ENCODE results near the gene SLC11A1. TPM values are rescaled to one million over a fixed set of nuclear protein-coding genes. Genes with fewer than 3 reads are reported as not detected.

SLC11A1 gene
- total and polyA plus RNA-seq, 2 experiments from 2014 or later: 0.31 TPM; not detected in 1

DNA sequence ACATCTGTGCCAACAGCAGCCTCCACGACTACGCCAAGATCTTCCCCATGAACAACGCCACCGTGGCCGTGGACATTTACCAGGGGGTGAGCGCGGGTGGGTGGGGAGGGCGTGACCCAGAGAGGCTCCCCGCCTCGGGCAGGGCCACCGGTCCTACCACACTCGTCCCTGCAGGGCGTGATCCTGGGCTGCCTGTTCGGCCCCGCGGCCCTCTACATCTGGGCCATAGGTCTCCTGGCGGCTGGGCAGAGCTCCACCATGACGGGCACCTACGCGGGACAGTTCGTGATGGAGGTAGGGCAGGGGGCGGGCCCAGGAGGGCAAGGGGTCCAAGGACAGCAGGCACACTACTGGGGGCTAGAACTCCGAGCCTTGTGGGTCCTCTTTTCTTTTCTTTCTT, 9.1 kb downstream of the SLC11A1 start (continued):
- TF ChIP-seq JUNB (IDR thresholded peaks at IDR 0.05; ENCODE audit: unreplicated experiment) (no peak), POLR2AphosphoS5 (IDR thresholded peaks at IDR 0.05; ENCODE audit: low read depth) (no peak), EZH2 (IDR thresholded peaks at IDR 0.05; ENCODE audit: low read depth, unreplicated experiment) (no peak), STAT1 (IDR thresholded peaks at IDR 0.05; ENCODE audit: unreplicated experiment) (no peak)
- TF ChIP-seq, protein P1, sequence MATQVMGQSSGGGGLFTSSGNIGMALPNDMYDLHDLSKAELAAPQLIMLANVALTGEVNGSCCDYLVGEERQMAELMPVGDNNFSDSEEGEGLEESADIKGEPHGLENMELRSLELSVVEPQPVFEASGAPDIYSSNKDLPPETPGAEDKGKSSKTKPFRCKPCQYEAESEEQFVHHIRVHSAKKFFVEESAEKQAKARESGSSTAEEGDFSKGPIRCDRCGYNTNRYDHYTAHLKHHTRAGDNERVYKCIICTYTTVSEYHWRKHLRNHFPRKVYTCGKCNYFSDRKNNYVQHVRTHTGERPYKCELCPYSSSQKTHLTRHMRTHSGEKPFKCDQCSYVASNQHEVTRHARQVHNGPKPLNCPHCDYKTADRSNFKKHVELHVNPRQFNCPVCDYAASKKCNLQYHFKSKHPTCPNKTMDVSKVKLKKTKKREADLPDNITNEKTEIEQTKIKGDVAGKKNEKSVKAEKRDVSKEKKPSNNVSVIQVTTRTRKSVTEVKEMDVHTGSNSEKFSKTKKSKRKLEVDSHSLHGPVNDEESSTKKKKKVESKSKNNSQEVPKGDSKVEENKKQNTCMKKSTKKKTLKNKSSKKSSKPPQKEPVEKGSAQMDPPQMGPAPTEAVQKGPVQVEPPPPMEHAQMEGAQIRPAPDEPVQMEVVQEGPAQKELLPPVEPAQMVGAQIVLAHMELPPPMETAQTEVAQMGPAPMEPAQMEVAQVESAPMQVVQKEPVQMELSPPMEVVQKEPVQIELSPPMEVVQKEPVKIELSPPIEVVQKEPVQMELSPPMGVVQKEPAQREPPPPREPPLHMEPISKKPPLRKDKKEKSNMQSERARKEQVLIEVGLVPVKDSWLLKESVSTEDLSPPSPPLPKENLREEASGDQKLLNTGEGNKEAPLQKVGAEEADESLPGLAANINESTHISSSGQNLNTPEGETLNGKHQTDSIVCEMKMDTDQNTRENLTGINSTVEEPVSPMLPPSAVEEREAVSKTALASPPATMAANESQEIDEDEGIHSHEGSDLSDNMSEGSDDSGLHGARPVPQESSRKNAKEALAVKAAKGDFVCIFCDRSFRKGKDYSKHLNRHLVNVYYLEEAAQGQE (IDR thresholded peaks at IDR 0.05; ENCODE audit: unreplicated experiment): no peak

DNA sequence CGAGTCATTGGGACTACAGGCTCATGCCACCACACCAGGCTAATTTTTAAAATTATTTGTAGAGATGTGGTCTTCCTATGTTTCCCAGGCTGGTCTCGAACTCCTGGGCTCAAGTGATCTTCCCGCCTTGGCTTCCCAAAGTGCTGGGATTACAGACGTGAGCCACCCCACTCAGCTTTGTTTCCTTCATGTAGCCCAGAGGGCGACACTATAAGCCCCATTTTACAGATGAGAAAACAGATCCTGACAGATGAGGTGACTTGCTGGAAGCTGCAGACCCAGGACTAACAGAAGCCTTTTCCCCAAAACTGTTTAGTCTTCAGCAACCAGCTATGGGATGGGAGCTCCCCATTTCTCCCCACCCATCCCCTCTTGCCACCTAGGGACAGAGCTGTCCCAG, 10.4 kb downstream of the SLC11A1 start:
- no peak for ATAC-seq
- Mint-ChIP-seq H3K9me3 (no peaks in the 10 kb centered on the region), H3K36me3 (ENCODE audit: low read depth) (no peaks in the 10 kb centered on the region), H3K27me3 (ENCODE audit: insufficient read depth, low read depth, poor library complexity) (peaks cover 44% of the 10 kb centered on the region), H3K4me3 (no peak overlapping the region), H3K4me1 (peaks cover 22% of the 10 kb centered on the region; the same call in 2 of the 3 replicates), H3K27ac (no peak overlapping the region)
- Histone ChIP-seq H2AFZ (no peak overlapping the region), H3K4me1 (ENCODE audit: insufficient read depth) (peaks cover 17% of the 10 kb centered on the region; the same call in 1 of the 2 replicates), H3F3A (replicated peaks; ENCODE audit: low read depth) (peaks cover 7% of the 10 kb centered on the region; the same call in 1 of the 2 replicates), H3K4me2 (no peak overlapping the region), H3K79me2 (replicated peaks; ENCODE audit: insufficient read depth) (no peaks in the 10 kb centered on the region), H4K20me1 (replicated peaks; ENCODE audit: insufficient read depth) (no peaks in the 10 kb centered on the region), H3K27me3 (ENCODE audit: insufficient read depth) (peaks cover 18% of the 10 kb centered on the region), H3K4me3 (no peak overlapping the region), H3K36me3 (ENCODE audit: insufficient read depth) (no peaks in the 10 kb centered on the region), H3K27ac (ENCODE audit: low read depth) (no peak overlapping the region), H3K9me2 (ENCODE audit: insufficient read depth) (no peaks in the 10 kb centered on the region)
- no peak for DNase-seq (ENCODE audit: low spot score)
- no peak for TF ChIP-seq EZH2phosphoT487 (IDR thresholded peaks at IDR 0.05; ENCODE audit: unreplicated experiment)
- TF ChIP-seq, protein P2, sequence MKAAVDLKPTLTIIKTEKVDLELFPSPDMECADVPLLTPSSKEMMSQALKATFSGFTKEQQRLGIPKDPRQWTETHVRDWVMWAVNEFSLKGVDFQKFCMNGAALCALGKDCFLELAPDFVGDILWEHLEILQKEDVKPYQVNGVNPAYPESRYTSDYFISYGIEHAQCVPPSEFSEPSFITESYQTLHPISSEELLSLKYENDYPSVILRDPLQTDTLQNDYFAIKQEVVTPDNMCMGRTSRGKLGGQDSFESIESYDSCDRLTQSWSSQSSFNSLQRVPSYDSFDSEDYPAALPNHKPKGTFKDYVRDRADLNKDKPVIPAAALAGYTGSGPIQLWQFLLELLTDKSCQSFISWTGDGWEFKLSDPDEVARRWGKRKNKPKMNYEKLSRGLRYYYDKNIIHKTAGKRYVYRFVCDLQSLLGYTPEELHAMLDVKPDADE (IDR thresholded peaks at IDR 0.05): no peak
- TF ChIP-seq, protein P1 (IDR thresholded peaks at IDR 0.05; ENCODE audit: unreplicated experiment): no peak

Measured in GM23338 (cell line).